Ovary (tissue), 3 donors: ENCODE measurements around the gene CETN3.

Source experiments
- CTCF ChIP-seq, 3 donors: fragments of 450-650 bp in 2 of 3; fragments of 200-600 bp in 1 of 3; IDR thresholded peaks; one replicate each; pipeline versions ENCODE4 v1.5.1 to v1.8.0; 2016 to 2022; ENCODE audit warnings: antibody characterized with exemption in 3 of 3, mild to moderate bottlenecking in 1 of 3
- POLR2A ChIP-seq: fragments of 450-650 bp; IDR thresholded peaks from one replicate; pipeline ENCODE4 v1.6.1; 2017; ENCODE audit warnings: antibody characterized with exemption, mild to moderate bottlenecking, moderate library complexity
- donor health status: DM: no; HTN: no; CAD: no.

DNA sequence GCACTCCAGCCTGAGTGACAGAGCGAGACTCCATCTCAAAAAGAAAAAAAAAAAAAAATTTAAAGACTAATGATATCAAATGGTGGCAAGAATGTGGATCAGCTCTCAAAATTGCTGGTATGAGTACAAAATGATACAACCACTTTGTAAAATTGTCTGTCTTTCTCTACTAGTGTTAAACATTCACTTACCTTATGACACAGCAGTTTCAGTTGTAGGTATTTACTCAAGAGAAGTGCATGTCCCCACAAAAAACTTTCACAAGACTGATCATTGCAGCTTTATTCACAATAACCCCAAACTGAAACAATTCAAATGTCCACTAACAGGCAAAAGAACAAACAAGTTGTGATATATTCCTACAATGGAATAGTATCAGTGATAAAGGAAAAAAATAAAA, 14.7 kb upstream of the CETN3 start:
- TF ChIP-seq CTCF (IDR thresholded peaks at IDR 0.05) = no peak
- TF ChIP-seq POLR2A = no peak
